H1 (cell line): ENCODE measurements around the gene FAM83G. TPM values are rescaled to one million over a fixed set of nuclear protein-coding genes. Genes with fewer than 3 reads are reported as not detected.
"Not testable (repeated sequence)": the region's sequence is repeated elsewhere in the genome, so short reads cannot be mapped to it uniquely, and the experiment has no call there.

ENCODE experiments used
- CTCF ChIA-PET: fragments of 300-600 bp; sonication (Branson Sonifier 250); formaldehyde crosslinking; loops from one replicate; lab custom pipeline; 2021; ENCODE audit not compliant: partially characterized antibody; lab: Charles Lee
- POLR2A ChIA-PET: fragments of 300-600 bp; sonication (Branson Sonifier 250); formaldehyde crosslinking; loops from one replicate; lab custom pipeline; 2021; ENCODE audit warnings: inconsistent platforms; ENCODE audit not compliant: partially characterized antibody; lab: Charles Lee
- DNase-seq, 2 experiments: peaks; one replicate each; pipeline versions ENCODE4 v3.0.0 to v3.0.0-alpha.2; 2010 to 2022; ENCODE audit warnings: low spot score in 2 of 2, low read depth in 1 of 2, mixed read lengths in 1 of 2
- FAIRE-seq: peaks from 2 replicates; lab custom pipeline; 2011; peaks lifted over from hg19 to GRCh38; lab: Jason Lieb, UNC
- H2AFZ ChIP-seq: 2 replicates; pipeline ENCODE4 v1.8.1; 2012; ENCODE audit warnings: low read length, inconsistent platforms
- H2AK5ac ChIP-seq: 2 replicates; pipeline ENCODE4 v1.6.1; 2013; ENCODE audit warnings: low read depth, low read length
- H2BK120ac ChIP-seq: replicated peaks from 2 replicates; pipeline ENCODE3; 2013; ENCODE audit warnings: low read depth, low read length, inconsistent platforms
- H2BK12ac ChIP-seq: 2 replicates; pipeline ENCODE4 v1.6.1; 2013; ENCODE audit warnings: low read depth, low read length
- H2BK15ac ChIP-seq: 2 replicates; pipeline ENCODE4 v1.6.1; 2013; ENCODE audit warnings: low read length
- H2BK20ac ChIP-seq: 2 replicates; pipeline ENCODE4 v1.6.1; 2013; ENCODE audit warnings: low read length
- H2BK5ac ChIP-seq: 2 replicates; pipeline ENCODE4 v1.6.1; 2013; ENCODE audit warnings: low read depth, low read length
- H3K14ac ChIP-seq: 2 replicates; pipeline ENCODE4 v1.6.1; 2013; ENCODE audit warnings: inconsistent platforms; ENCODE audit not compliant: insufficient read length
- H3K18ac ChIP-seq: 2 replicates; pipeline ENCODE4 v1.6.1; 2013; ENCODE audit warnings: low read length; ENCODE audit errors: extremely low read depth
- H3K23ac ChIP-seq: 2 replicates; pipeline ENCODE4 v1.6.1; 2013; ENCODE audit warnings: inconsistent platforms; ENCODE audit not compliant: insufficient read length
- H3K23me2 ChIP-seq: 2 replicates; pipeline ENCODE4 v1.6.1; 2013; ENCODE audit warnings: low read depth, low read length
- H3K27ac ChIP-seq: 2 replicates; pipeline ENCODE4 v1.6.1; 2011; ENCODE audit warnings: low read depth, low read length, inconsistent platforms
- H3K27me3 ChIP-seq, 4 experiments: replicated peaks in 1 of 4; 1 replicate in 1 of 4; 2 replicates in 3 of 4; pipeline versions ENCODE4 v1.6.1 to v1.8.1; 2011 to 2013; ENCODE audit warnings: low read length in 3 of 4, mild to moderate bottlenecking in 3 of 4, inconsistent platforms in 2 of 4, mixed read lengths in 2 of 4, moderate library complexity in 1 of 4; ENCODE audit not compliant: control insufficient read depth in 3 of 4, insufficient read depth in 3 of 4; ENCODE audit errors: extremely low read depth in 1 of 4
- H3K36me3 ChIP-seq, 4 experiments: 2 replicates each; pipeline versions ENCODE4 v1.6.1 to v1.8.1; 2011 to 2013; ENCODE audit warnings: mild to moderate bottlenecking in 4 of 4, low read length in 3 of 4, moderate library complexity in 2 of 4, control low read depth in 1 of 4, inconsistent platforms in 1 of 4; ENCODE audit not compliant: insufficient read depth in 4 of 4, control insufficient read depth in 2 of 4
- H3K4ac ChIP-seq: replicated peaks from 2 replicates; pipeline ENCODE3; 2013; ENCODE audit warnings: low read length, low read depth, mixed read lengths, inconsistent platforms; ENCODE audit not compliant: insufficient read length
- H3K4me1 ChIP-seq, 4 experiments: replicated peaks in 1 of 4; 1 replicate in 1 of 4; 2 replicates in 3 of 4; pipeline versions ENCODE4 v1.6.1 to v1.8.1; 2011 to 2013; ENCODE audit warnings: low read length in 3 of 4, inconsistent platforms in 2 of 4, mixed read lengths in 1 of 4; ENCODE audit not compliant: insufficient read depth in 4 of 4, control insufficient read depth in 3 of 4
- H3K4me2 ChIP-seq, 2 experiments: 2 replicates each; pipeline versions ENCODE4 v1.6.1 to v1.8.1; 2011 to 2013; ENCODE audit warnings: low read depth in 2 of 2, low read length in 2 of 2, control low read depth in 1 of 2, inconsistent platforms in 1 of 2, mild to moderate bottlenecking in 1 of 2; ENCODE audit not compliant: insufficient read depth in 1 of 2
- H3K4me3 ChIP-seq, 4 experiments: fragments of 200-600, 300-600 bp in 1 of 4; sonication (generic), shearing (Covaris generic), sonication (Bioruptor Twin) in 1 of 4; 2 replicates each; pipeline versions ENCODE4 v1.5.1 to v1.8.1; 2011 to 2016; ENCODE audit warnings: low read length in 4 of 4, low read depth in 3 of 4, control low read depth in 2 of 4, inconsistent platforms in 2 of 4, mild to moderate bottlenecking in 2 of 4, mixed read lengths in 1 of 4, moderate library complexity in 1 of 4; ENCODE audit not compliant: insufficient read depth in 2 of 4; ENCODE audit errors: extremely low read depth in 1 of 4
- H3K56ac ChIP-seq: replicated peaks from 2 replicates; pipeline ENCODE3; 2013; ENCODE audit warnings: low read depth, mild to moderate bottlenecking, mixed read lengths, low read length, inconsistent platforms; ENCODE audit not compliant: insufficient read length
- H3K79me1 ChIP-seq: 2 replicates; pipeline ENCODE4 v1.6.1; 2013; ENCODE audit warnings: low read depth, low read length, control low read depth
- H3K79me2 ChIP-seq, 2 experiments: 2 replicates each; pipeline versions ENCODE4 v1.6.1 to v1.8.1; 2012 to 2013; ENCODE audit warnings: low read length in 2 of 2, mild to moderate bottlenecking in 2 of 2, inconsistent platforms in 1 of 2; ENCODE audit not compliant: insufficient read depth in 2 of 2, control insufficient read depth in 1 of 2
- H3K9ac ChIP-seq, 4 experiments: replicated peaks in 1 of 4; 1 replicate in 1 of 4; 2 replicates in 3 of 4; pipeline versions ENCODE4 v1.6.1 to v1.8.1; 2011 to 2013; ENCODE audit warnings: low read depth in 3 of 4, low read length in 3 of 4, control low read depth in 2 of 4, mild to moderate bottlenecking in 2 of 4, moderate library complexity in 2 of 4, inconsistent platforms in 1 of 4; ENCODE audit errors: extremely low read depth in 1 of 4
- H3K9me3 ChIP-seq, 2 experiments: 2 replicates each; pipeline versions ENCODE4 v1.6.1 to v1.8.1; 2012 to 2013; ENCODE audit warnings: mild to moderate bottlenecking in 2 of 2, moderate library complexity in 2 of 2, control low read depth in 1 of 2, inconsistent platforms in 1 of 2, low read depth in 1 of 2, low read length in 1 of 2, mixed read lengths in 1 of 2; ENCODE audit not compliant: insufficient read depth in 2 of 2
- H4K20me1 ChIP-seq, 2 experiments: replicated peaks in 1 of 2; 2 replicates each; pipeline versions ENCODE3 to v1.8.1; 2011 to 2013; ENCODE audit warnings: inconsistent platforms in 2 of 2, low read length in 2 of 2, mild to moderate bottlenecking in 1 of 2; ENCODE audit not compliant: insufficient read depth in 2 of 2, control insufficient read depth in 1 of 2
- H4K5ac ChIP-seq: 2 replicates; pipeline ENCODE4 v1.6.1; 2013; ENCODE audit warnings: low read length, low read depth, mixed read lengths, inconsistent platforms; ENCODE audit not compliant: insufficient read length
- H4K8ac ChIP-seq: 2 replicates; pipeline ENCODE4 v1.8.0; 2013; ENCODE audit warnings: mild to moderate bottlenecking, moderate library complexity, low read length, inconsistent platforms; ENCODE audit not compliant: insufficient read depth; ENCODE audit errors: extremely low read depth
- H4K91ac ChIP-seq: replicated peaks from 2 replicates; pipeline ENCODE3; 2013; ENCODE audit warnings: low read length, mixed read lengths, inconsistent platforms; ENCODE audit not compliant: insufficient read length
- WGBS, 2 experiments: shearing (Covaris generic) in 1 of 2; methylation state at CpG; one replicate each; pipeline versions ENCODE4 v1.1.6 to v1.1.7; 2013 to 2015; ENCODE audit warnings: low lambda C conversion rate in 2 of 2, mixed read lengths in 2 of 2, inconsistent platforms in 1 of 2, low coverage in 1 of 2, missing lambda C conversion rate in 1 of 2; ENCODE audit not compliant: insufficient replicate concordance in 2 of 2, insufficient coverage in 1 of 2, insufficient read length in 1 of 2; ENCODE audit errors: extremely low coverage in 1 of 2, missing lambda C conversion rate in 1 of 2; 5-methylcytosine and 5-hydroxymethylcytosine counted together
- polyA plus RNA-seq, 7 experiments: library from polyadenylated mRNA; depleted of rRNA in 3 of 7; stranded (reverse) in 5 of 7; unstranded in 2 of 7; fragments of >200 nt in 5 of 7; fragments of 200-250 nt in 2 of 7; gene quantifications; 1 replicate in 5 of 7; 2 replicates in 1 of 7; 4 replicates in 1 of 7; pipeline versions ENCODE4 v1.2.1 to v1.2.3, GENCODE V29; 2011 to 2013; ENCODE audit warnings: missing spikeins in 2 of 7, mixed read lengths in 2 of 7
- total RNA-seq: library from RNA; stranded (reverse); fragmentation: NEBNext Ultra II Directional; extraction: Animal tissue kit (Norgen Biotek cat#: 25700); gene quantifications from 2 replicates; pipeline ENCODE4 v1.2.1, GENCODE V29; 2021

The FAM83G gene
- total and polyA plus RNA-seq, 2 of the 8 experiments (the other 6 are each of a cell fraction or from before 2014, with no cell fraction given): 15.4 to 29.0 TPM

GRCh38 chr17:19038730-19039129, 34.2 kb upstream of the FAM83G start:
- not testable (repeated sequence) for H3K79me1 ChIP-seq, H3K9me3 ChIP-seq

GRCh38 chr17:19038007-19038406, 33.4 kb upstream of the FAM83G start:
- H3K27ac ChIP-seq, H3K4me2 ChIP-seq, H4K8ac ChIP-seq, H3K79me2 ChIP-seq, H3K23ac ChIP-seq, H4K5ac ChIP-seq, H3K27me3 ChIP-seq, H4K91ac ChIP-seq, H2BK5ac ChIP-seq, H3K9me3 ChIP-seq, H2BK20ac ChIP-seq, H3K56ac ChIP-seq, H3K9ac ChIP-seq, H3K36me3 ChIP-seq, H3K14ac ChIP-seq, H2AK5ac ChIP-seq, H3K4me1 ChIP-seq, H4K20me1 ChIP-seq, H2AFZ ChIP-seq, H3K4me3 ChIP-seq, H3K23me2 ChIP-seq, H2BK12ac ChIP-seq, POLR2A ChIA-PET, FAIRE-seq, H3K4ac ChIP-seq, DNase-seq, H2BK120ac ChIP-seq, CTCF ChIA-PET, H3K79me1 ChIP-seq, H3K18ac ChIP-seq, H2BK15ac ChIP-seq: not testable (repeated sequence)
- WGBS, 2 experiments: no CpG with 5 or more reads among the region's 17 CpGs

More at GRCh38 chr17:19038730-19039129, 34.2 kb upstream of the FAM83G start:
- H3K4me1 ChIP-seq, H3K27ac ChIP-seq, H2BK20ac ChIP-seq, DNase-seq, H3K23ac ChIP-seq, H2BK12ac ChIP-seq, H3K79me2 ChIP-seq, H3K23me2 ChIP-seq, H3K4me3 ChIP-seq, CTCF ChIA-PET, H4K8ac ChIP-seq, H3K56ac ChIP-seq, H4K5ac ChIP-seq, H3K36me3 ChIP-seq, H3K14ac ChIP-seq, POLR2A ChIA-PET, H2BK5ac ChIP-seq, H2BK120ac ChIP-seq, H3K18ac ChIP-seq, H3K4ac ChIP-seq, H3K9ac ChIP-seq, H2AK5ac ChIP-seq, H2AFZ ChIP-seq, H2BK15ac ChIP-seq, FAIRE-seq, H3K4me2 ChIP-seq, H4K91ac ChIP-seq, H3K27me3 ChIP-seq, H4K20me1 ChIP-seq: not testable (repeated sequence)
- no CpG with 5 or more reads among the region's 12 CpGs for WGBS, 2 experiments
